22Rv1 (cell line): ENCODE measurements around the gene SEPTIN12.

ENCODE experiments used
- H3K27ac ChIP-seq: fragments of 450-650 bp; 2 replicates; pipeline ENCODE4 v1.5.1; 2017
- ZFX ChIP-seq: fragments of 450-650 bp; IDR thresholded peaks from 2 replicates; pipeline ENCODE4 v1.6.1; 2017; ENCODE audit warnings: antibody characterized with exemption, borderline replicate concordance
- TF ChIP-seq, protein P1 (sequence below): fragments of 450-650 bp; IDR thresholded peaks from 2 replicates; pipeline ENCODE4 v1.5.1; 2017; ENCODE audit warnings: mild to moderate bottlenecking

Gene SEPTIN12

GRCh38 chr16:4728676-4729075 lies 59.5 kb downstream of the SEPTIN12 start:
- no peak overlapping the region for H3K27ac ChIP-seq
- TF ChIP-seq, protein P1, sequence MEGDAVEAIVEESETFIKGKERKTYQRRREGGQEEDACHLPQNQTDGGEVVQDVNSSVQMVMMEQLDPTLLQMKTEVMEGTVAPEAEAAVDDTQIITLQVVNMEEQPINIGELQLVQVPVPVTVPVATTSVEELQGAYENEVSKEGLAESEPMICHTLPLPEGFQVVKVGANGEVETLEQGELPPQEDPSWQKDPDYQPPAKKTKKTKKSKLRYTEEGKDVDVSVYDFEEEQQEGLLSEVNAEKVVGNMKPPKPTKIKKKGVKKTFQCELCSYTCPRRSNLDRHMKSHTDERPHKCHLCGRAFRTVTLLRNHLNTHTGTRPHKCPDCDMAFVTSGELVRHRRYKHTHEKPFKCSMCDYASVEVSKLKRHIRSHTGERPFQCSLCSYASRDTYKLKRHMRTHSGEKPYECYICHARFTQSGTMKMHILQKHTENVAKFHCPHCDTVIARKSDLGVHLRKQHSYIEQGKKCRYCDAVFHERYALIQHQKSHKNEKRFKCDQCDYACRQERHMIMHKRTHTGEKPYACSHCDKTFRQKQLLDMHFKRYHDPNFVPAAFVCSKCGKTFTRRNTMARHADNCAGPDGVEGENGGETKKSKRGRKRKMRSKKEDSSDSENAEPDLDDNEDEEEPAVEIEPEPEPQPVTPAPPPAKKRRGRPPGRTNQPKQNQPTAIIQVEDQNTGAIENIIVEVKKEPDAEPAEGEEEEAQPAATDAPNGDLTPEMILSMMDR: no peak
- no peak for TF ChIP-seq ZFX
